Mesothelial cell of epicardium (in vitro differentiated cells): ENCODE data around the gene GRIPAP1. TPM values are rescaled to one million over a fixed set of nuclear protein-coding genes. Genes with fewer than 3 reads are reported as not detected.

Source experiments
- DNase-seq, 2 experiments: peaks; one replicate each; pipeline ENCODE4 v3.0.0; 2021; ENCODE audit warnings: low spot score in 2 of 2; ENCODE audit not compliant: unreplicated experiment in 2 of 2
- H3K27ac Mint-ChIP-seq: 2 replicates; pipeline ENCODE4 v1.8.0; 2021; ENCODE audit warnings: mixed read lengths
- H3K27me3 Mint-ChIP-seq: 2 replicates; pipeline ENCODE4 v1.8.0; 2021; ENCODE audit warnings: low read depth, mixed read lengths
- H3K36me3 Mint-ChIP-seq: 2 replicates; pipeline ENCODE4 v1.8.0; 2021; ENCODE audit warnings: mixed read lengths
- H3K4me1 Mint-ChIP-seq: 2 replicates; pipeline ENCODE4 v1.8.0; 2021; ENCODE audit warnings: mixed read lengths
- H3K4me3 Mint-ChIP-seq: 2 replicates; pipeline ENCODE4 v1.8.0; 2021; ENCODE audit warnings: mild to moderate bottlenecking, moderate library complexity, mixed read lengths
- H3K9me3 Mint-ChIP-seq: 2 replicates; pipeline ENCODE4 v1.8.0; 2021; ENCODE audit warnings: mixed read lengths
- total RNA-seq: library from RNA; stranded (reverse); gene quantifications from 3 replicates; pipeline ENCODE4 v1.2.1, GENCODE V29; 2021
- TF ChIP-seq, protein P1 (sequence below): fragments of 200-600 bp; sonication (generic); IDR thresholded peaks from one replicate; pipeline ENCODE4 v1.5.0; 2021; ENCODE audit warnings: antibody characterized with exemption; ENCODE audit not compliant: unreplicated experiment

GRIPAP1 gene
- total RNA-seq, 1 donor from 2014 or later, result 69.7 TPM

DNA sequence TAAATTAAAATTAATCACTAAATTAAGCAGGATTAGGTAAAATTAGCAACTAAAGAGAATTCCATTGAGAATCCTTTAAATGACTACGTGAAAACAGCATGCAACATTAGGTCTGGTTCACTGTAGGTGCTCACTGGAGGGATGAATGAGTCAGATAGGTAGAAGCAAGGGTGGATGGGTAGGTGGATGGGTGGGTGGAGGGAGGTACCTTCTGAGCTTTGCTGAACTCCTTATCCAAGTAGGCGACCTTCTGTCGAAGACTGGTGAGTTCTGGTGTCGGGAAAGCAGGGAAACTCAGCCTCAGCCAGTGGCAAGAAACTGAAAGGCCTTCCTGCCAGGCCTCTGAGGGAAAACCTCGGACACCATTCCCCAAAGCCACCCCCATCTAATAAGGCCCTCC, 3.0 kb downstream of the GRIPAP1 start:
- H3K27me3 Mint-ChIP-seq, result no peaks in the 10 kb centered on the region
- DNase-seq, result no peak
- H3K27ac Mint-ChIP-seq, result no peak overlapping the region
- peaks cover 23% of the 10 kb centered on the region for H3K36me3 Mint-ChIP-seq
- TF ChIP-seq, protein P1, sequence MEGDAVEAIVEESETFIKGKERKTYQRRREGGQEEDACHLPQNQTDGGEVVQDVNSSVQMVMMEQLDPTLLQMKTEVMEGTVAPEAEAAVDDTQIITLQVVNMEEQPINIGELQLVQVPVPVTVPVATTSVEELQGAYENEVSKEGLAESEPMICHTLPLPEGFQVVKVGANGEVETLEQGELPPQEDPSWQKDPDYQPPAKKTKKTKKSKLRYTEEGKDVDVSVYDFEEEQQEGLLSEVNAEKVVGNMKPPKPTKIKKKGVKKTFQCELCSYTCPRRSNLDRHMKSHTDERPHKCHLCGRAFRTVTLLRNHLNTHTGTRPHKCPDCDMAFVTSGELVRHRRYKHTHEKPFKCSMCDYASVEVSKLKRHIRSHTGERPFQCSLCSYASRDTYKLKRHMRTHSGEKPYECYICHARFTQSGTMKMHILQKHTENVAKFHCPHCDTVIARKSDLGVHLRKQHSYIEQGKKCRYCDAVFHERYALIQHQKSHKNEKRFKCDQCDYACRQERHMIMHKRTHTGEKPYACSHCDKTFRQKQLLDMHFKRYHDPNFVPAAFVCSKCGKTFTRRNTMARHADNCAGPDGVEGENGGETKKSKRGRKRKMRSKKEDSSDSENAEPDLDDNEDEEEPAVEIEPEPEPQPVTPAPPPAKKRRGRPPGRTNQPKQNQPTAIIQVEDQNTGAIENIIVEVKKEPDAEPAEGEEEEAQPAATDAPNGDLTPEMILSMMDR, result no peak
- H3K4me3 Mint-ChIP-seq, result no peak overlapping the region
- peaks cover 14% of the 10 kb centered on the region for H3K9me3 Mint-ChIP-seq
- H3K4me1 Mint-ChIP-seq, result peaks cover 14% of the 10 kb centered on the region

DNA sequence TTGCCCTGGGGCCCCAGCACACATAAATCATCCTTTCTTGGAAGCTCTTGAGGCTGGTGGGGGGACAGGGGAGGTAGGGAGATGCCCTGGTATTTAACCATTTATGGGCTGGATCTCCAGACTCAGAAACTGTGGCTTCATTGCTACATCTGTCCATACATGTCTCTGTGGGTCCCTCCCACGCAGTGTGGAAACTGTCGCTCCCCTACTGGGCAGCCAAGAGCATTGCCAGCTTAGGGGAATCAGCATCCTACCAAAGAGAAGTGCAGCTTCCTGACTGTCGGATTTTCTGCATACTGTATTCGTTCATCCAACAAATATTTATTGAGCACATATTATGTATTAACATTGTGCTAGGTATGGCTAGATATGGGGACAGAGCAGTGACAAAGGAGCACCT, 3.7 kb downstream of the GRIPAP1 start:
- DNase-seq, result no peak
- no peaks in the 10 kb centered on the region for H3K27me3 Mint-ChIP-seq
- H3K36me3 Mint-ChIP-seq, result peaks cover 27% of the 10 kb centered on the region
- H3K27ac Mint-ChIP-seq, result no peak overlapping the region
- H3K4me3 Mint-ChIP-seq, result no peak overlapping the region
- peaks cover 17% of the 10 kb centered on the region for H3K9me3 Mint-ChIP-seq
- TF ChIP-seq, protein P1, result no peak
- peaks cover 11% of the 10 kb centered on the region for H3K4me1 Mint-ChIP-seq

DNA sequence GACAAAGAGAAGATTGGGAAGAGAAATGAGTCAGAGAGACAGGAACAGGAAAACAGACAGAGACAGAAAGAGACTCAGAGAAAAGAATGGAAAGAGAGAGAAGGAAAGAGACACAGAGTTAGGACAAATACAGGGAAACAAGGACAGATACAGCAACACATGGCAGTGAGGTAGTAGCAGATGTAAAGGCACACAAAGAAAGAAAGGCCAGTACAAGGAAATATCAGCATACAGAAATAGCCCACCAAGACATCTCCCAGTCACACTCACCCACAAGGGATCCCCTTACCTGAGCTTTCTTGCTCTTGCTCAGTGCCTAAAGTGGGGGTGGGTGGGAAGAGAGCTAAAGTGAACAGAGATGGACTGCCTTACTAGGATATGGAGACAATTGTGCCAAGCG, 4.2 kb downstream of the GRIPAP1 start:
- H3K4me3 Mint-ChIP-seq, result no peak overlapping the region
- H3K27me3 Mint-ChIP-seq, result no peaks in the 10 kb centered on the region
- no peak overlapping the region for H3K27ac Mint-ChIP-seq
- TF ChIP-seq, protein P1, result no peak
- no peak for DNase-seq
- peaks cover 11% of the 10 kb centered on the region for H3K4me1 Mint-ChIP-seq
- H3K36me3 Mint-ChIP-seq, result peaks cover 30% of the 10 kb centered on the region
- H3K9me3 Mint-ChIP-seq, result peaks cover 18% of the 10 kb centered on the region

GRCh38 chrX:48997455-48997854, 4.6 kb downstream of the GRIPAP1 start:
- peaks cover 32% of the 10 kb centered on the region for H3K36me3 Mint-ChIP-seq
- TF ChIP-seq, protein P1, result no peak
- no peaks in the 10 kb centered on the region for H3K27me3 Mint-ChIP-seq
- H3K4me3 Mint-ChIP-seq, result no peak overlapping the region
- H3K4me1 Mint-ChIP-seq, result peaks cover 11% of the 10 kb centered on the region
- H3K9me3 Mint-ChIP-seq, result peaks cover 18% of the 10 kb centered on the region
- DNase-seq, result no peak
- no peak overlapping the region for H3K27ac Mint-ChIP-seq

DNA sequence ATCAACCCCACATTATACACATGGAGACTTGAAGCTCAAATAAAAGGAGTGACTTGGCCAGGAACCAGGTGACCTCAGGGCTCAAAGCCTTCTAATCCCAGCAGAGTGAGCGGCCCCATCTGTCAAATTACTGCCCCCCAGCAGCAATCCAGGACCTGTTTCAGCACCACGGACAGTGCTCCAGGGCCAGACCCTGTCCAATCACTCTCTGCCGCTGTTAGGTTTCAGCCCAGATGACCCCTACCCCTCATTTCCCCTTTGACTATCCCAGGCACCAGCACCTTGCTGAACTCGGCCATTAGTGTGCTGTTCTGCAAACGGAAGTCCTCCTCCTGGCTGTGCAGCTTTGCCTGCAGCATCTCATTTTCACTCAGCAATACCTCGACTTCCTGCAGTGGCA, 5.1 kb downstream of the GRIPAP1 start:
- Mint-ChIP-seq H3K36me3 (peaks cover 35% of the 10 kb centered on the region), H3K4me3 (no peak overlapping the region), H3K4me1 (peaks cover 11% of the 10 kb centered on the region), H3K9me3 (peaks cover 18% of the 10 kb centered on the region), H3K27ac (no peak overlapping the region), H3K27me3 (no peaks in the 10 kb centered on the region)
- TF ChIP-seq, protein P1, result no peak
- DNase-seq, result no peak

- no peak for DNase-seq
- peaks cover 36% of the 10 kb centered on the region for H3K36me3 Mint-ChIP-seq
- H3K9me3 Mint-ChIP-seq, result peaks cover 16% of the 10 kb centered on the region
- H3K4me3 Mint-ChIP-seq, result no peak overlapping the region
- H3K4me1 Mint-ChIP-seq, result no peaks in the 10 kb centered on the region
- no peak overlapping the region for H3K27ac Mint-ChIP-seq
- H3K27me3 Mint-ChIP-seq, result no peaks in the 10 kb centered on the region
- TF ChIP-seq, protein P1, result no peak
These were observed 9.7 kb downstream of the GRIPAP1 start for GRCh38 chrX:48992341-48992740.
